Muscle layer of duodenum (tissue), 2 donors: Measurements from ENCODE around the gene MPZL2.
A peak's percentile ranks its signal among the peaks of the same experiment; 100 is the strongest.

ENCODE experiments used
- H3K27ac ChIP-seq: one replicate; pipeline ENCODE4 v1.7.0; 2013; ENCODE audit warnings: mild to moderate bottlenecking, low read length
- H3K27me3 ChIP-seq: one replicate; pipeline ENCODE4 v1.7.0; 2013; ENCODE audit warnings: low read depth, mild to moderate bottlenecking, control low read depth, low read length
- H3K36me3 ChIP-seq, 2 donors: one replicate each; pipeline ENCODE4 v1.7.0; 2013; ENCODE audit warnings: low read length in 2 of 2, control low read depth in 1 of 2, mild to moderate bottlenecking in 1 of 2; ENCODE audit not compliant: insufficient read depth in 2 of 2, control insufficient read depth in 1 of 2
- H3K4me1 ChIP-seq, 2 donors: one replicate each; pipeline ENCODE4 v1.7.0; 2013; ENCODE audit warnings: low read length in 2 of 2, mild to moderate bottlenecking in 2 of 2, control low read depth in 1 of 2, moderate library complexity in 1 of 2; ENCODE audit not compliant: insufficient read depth in 2 of 2, control insufficient read depth in 1 of 2
- H3K4me3 ChIP-seq, 2 donors: one replicate each; pipeline ENCODE4 v1.7.0; 2013; ENCODE audit warnings: low read length in 2 of 2, low read depth in 1 of 2, mild to moderate bottlenecking in 1 of 2
- H3K9me3 ChIP-seq, 2 donors: one replicate each; pipeline ENCODE4 v1.7.0; 2013; ENCODE audit warnings: low read length in 2 of 2, control low read depth in 1 of 2, mild to moderate bottlenecking in 1 of 2; ENCODE audit not compliant: control insufficient read depth in 1 of 2
- donor health status: healthy.

The MPZL2 gene

GRCh38 chr11:118282606-118283005 is 18.5 kb upstream of the MPZL2 start:
- Histone ChIP-seq H3K27ac (no peak overlapping the region), H3K27me3 (no peaks in the 10 kb centered on the region), H3K36me3 (no peaks in the 10 kb centered on the region), H3K4me3 (no peak overlapping the region), H3K9me3 (no peaks in the 10 kb centered on the region), H3K4me1 (no peaks in the 10 kb centered on the region)

DNA sequence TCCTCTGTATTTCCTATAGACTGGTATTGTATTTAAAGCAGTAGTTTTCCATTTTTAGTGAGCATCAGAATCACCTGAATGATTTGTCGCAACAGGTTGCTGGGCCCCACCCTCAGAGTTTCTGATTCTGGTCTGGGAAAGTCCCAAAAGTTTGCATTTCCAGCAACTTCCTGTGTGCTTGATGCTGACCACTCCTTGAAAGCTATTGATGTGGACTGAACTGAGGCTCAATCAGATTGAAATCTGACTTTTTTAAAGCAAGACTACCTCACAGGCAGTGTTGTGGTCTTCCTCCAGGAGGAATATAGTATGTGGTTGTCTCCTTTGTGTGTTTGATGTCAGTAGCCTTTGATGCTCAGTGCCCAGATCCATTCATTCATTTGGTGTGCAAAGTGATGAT is 17.2 kb upstream of the MPZL2 start:
- Histone ChIP-seq H3K4me1 (no peaks in the 10 kb centered on the region), H3K27ac (no peak overlapping the region), H3K27me3 (no peaks in the 10 kb centered on the region), H3K4me3 (no peak overlapping the region), H3K9me3 (no peaks in the 10 kb centered on the region), H3K36me3 (no peaks in the 10 kb centered on the region)

DNA sequence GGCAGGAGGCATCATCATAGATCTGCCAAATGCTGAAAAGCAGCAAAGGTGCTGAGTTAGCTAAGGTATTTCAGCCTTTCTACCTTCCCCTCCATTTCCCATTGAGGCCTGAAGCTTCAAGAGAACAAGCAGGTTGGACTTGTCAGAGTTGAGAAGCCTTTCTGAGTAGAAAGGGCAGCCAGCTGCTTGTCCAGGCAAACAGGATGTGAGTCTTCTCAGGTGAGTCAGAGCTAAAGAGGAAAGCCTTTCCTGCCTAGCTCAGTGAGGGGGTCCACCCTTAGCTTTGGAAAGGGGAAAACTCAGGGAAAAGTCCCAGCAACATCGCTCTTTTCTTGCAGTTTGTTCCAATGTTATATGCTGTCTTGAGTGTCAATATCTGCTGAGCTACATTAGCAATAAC is 13.2 kb upstream of the MPZL2 start:
- Histone ChIP-seq H3K27me3 (no peaks in the 10 kb centered on the region), H3K4me3 (no peak overlapping the region), H3K9me3 (no peaks in the 10 kb centered on the region), H3K27ac (no peak overlapping the region), H3K4me1 (no peaks in the 10 kb centered on the region), H3K36me3 (no peaks in the 10 kb centered on the region)

DNA sequence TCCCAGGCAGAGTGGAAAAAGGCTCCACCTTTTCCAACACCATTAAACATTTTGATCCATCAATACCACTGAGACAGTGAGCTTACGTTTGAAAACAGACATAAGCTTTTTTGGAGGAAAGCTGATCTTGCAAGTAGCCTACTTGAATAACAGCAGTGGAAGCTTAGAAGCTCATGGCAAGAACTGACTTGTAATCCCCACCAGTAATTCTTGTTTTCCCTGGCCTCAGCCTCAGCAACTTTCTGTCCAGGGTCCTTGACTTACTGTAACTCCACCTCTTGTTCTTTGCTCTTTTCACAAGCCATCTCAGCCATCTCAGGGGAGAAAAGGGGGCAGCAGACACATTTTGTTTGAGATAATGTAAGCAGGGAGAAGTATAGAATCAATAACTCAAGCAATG is 12.3 kb upstream of the MPZL2 start:
- Histone ChIP-seq H3K4me3 (no peak overlapping the region), H3K36me3 (no peaks in the 10 kb centered on the region), H3K4me1 (no peaks in the 10 kb centered on the region), H3K27me3 (no peaks in the 10 kb centered on the region), H3K27ac (no peak overlapping the region), H3K9me3 (no peaks in the 10 kb centered on the region)

DNA sequence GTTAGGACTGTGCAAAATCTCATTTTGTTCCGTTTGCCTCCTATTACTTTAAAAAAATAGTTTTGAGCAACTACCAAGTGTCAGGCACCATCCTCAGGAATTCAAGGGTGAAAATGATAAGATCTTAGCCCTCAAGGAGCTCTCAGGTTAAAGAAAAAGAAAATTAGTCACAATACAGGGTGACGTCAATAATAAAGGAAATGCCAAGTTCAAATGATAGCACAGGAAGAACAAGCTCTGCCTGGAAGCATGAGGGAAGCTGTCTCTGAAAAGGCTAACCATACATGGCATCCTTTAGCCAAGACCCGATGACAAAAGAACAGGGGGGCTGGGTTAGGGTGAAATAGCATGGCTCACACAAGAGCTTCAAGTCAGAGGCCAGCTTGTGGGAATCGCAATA is 11.1 kb upstream of the MPZL2 start:
- H3K27ac ChIP-seq: no peak overlapping the region

DNA sequence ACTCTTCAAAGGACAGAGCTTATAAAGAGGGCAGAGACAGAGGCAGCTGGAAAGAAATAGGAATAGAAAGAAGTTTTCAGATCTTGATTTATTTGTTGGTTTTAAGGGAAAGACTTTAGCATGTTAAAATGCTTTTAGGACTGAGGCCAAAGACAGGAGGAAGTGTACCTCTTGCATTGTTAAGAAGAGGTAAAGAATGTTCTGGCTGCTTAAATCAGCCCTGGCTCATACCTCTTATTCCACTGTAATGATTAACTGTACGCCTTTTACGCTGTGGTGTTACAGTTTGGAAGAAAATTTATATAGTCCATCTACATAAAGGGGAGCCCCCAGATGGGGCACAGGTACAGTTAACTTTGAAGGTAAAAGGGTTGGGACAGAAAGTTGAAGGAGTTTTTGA is 10.1 kb upstream of the MPZL2 start:
- H3K27me3 ChIP-seq: no peaks in the 10 kb centered on the region
- H3K4me1 ChIP-seq: no peaks in the 10 kb centered on the region
- no peak overlapping the region for H3K27ac ChIP-seq
- H3K36me3 ChIP-seq: no peaks in the 10 kb centered on the region
- no peaks in the 10 kb centered on the region for H3K9me3 ChIP-seq
- no peak overlapping the region for H3K4me3 ChIP-seq

More for the DNA sequence above, 11.1 kb upstream of the MPZL2 start:
- no peak overlapping the region for H3K4me3 ChIP-seq
- H3K4me1 ChIP-seq: no peaks in the 10 kb centered on the region
- no peaks in the 10 kb centered on the region for H3K27me3 ChIP-seq
- no peaks in the 10 kb centered on the region for H3K36me3 ChIP-seq
- H3K9me3 ChIP-seq: no peaks in the 10 kb centered on the region

- Histone ChIP-seq H3K27me3 (no peaks in the 10 kb centered on the region), H3K4me1 (no peaks in the 10 kb centered on the region), H3K27ac (no peak overlapping the region), H3K4me3 (no peak overlapping the region), H3K9me3 (no peaks in the 10 kb centered on the region), H3K36me3 (no peaks in the 10 kb centered on the region)
Observed at GRCh38 chr11:118272001-118272400, 7.9 kb upstream of the MPZL2 start.

DNA sequence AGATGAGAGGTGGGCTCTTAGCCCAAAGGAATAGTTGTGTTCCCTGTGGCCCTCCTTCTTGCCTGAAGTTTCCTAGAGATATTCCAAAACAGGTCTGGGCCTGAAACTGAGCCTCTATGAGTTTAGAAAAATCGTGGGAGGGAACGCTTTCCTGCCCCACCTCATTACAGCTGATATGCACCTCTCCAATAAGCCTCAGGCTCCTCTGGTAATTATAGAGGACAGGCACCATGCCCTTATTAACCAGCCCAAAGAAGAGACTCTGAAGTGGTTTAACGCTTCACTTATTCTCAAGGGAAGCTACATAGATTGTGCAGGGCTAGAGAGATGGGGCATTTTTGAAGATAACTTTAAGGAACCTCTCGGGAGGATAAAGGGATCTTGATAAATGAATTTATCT is 3.4 kb upstream of the MPZL2 start:
- H3K4me3 ChIP-seq: no peak overlapping the region
- H3K4me1 ChIP-seq: peaks cover 0 to 1% of the 10 kb centered on the region in 2 donors
- no peaks in the 10 kb centered on the region for H3K9me3 ChIP-seq
- no peak overlapping the region for H3K27ac ChIP-seq
- no peaks in the 10 kb centered on the region for H3K27me3 ChIP-seq
- H3K36me3 ChIP-seq: no peaks in the 10 kb centered on the region

DNA sequence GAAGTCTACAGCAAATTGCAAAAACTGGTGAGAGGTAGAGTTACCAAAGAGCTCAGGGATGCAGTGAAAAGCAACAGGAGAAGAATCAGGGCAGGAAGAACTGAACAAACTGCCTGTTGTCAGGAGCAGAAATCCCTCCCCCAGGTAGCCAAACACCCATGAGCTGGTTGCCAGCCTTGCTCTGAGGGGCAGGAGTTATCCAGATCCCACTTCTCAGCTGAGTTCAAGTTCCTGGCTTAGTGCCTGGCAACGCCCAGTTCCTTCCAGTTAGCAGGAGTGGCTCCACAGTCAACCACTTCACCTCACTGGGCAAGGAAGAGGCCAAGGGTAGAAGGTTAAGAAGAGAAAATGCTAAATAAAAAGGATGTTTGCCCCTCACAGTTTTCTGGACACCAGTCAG is 1.9 kb upstream of the MPZL2 start:
- Histone ChIP-seq H3K9me3 (no peaks in the 10 kb centered on the region), H3K36me3 (no peaks in the 10 kb centered on the region), H3K27me3 (no peaks in the 10 kb centered on the region), H3K27ac (peak overlapping the region; percentile 32), H3K4me1 (peaks cover 0 to 5% of the 10 kb centered on the region in 2 donors), H3K4me3 (no peak overlapping the region)

DNA sequence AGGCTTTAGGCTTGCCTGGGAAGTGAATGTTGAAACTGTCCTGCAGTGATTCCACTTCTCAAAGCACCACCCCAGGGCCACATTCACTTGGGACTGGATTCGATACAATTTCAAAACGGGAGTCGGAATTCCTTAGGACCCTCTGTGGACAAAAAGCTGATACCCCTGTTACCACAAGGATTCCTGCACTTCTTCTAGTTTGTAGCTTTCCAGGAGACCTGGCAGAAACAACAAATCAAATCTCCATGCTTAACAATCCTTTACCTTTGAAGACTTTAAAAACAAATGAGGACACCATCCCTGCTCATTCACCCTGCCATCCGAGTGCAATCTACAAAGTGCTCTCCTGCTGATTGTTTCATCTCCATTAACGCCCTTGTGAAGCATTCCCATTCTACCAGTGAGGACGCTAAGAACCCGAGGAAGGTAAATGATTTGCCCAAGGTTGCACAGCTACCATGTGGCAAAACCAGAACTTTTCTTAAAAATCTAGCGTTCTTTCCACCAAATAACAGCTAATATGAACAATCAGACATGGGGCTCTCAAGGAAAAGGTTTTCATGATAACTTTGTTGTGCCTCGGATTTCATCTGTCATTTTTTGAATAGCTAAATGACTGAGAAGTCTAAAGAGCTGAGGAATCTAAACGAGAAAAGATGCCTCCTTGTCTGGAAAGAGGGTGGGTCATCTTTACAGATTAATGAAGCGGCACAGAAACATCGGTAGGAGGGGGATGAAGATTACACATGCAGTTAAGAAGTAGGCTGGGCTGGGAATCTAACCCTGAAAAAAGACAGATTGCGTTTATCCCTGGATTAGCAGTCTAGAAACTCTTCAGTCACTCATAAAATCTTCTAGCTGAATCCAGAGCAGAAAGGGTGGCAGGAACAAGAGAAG is 720 bp upstream of the MPZL2 start:
- peak overlapping the region; percentile 32 for H3K27ac ChIP-seq
- no peaks in the 10 kb centered on the region for H3K36me3 ChIP-seq
- H3K9me3 ChIP-seq: no peaks in the 10 kb centered on the region
- H3K4me1 ChIP-seq: peaks cover 0 to 5% of the 10 kb centered on the region in 2 donors
- no peaks in the 10 kb centered on the region for H3K27me3 ChIP-seq
- H3K4me3 ChIP-seq: peak overlapping the region; percentile 42 to 65

DNA sequence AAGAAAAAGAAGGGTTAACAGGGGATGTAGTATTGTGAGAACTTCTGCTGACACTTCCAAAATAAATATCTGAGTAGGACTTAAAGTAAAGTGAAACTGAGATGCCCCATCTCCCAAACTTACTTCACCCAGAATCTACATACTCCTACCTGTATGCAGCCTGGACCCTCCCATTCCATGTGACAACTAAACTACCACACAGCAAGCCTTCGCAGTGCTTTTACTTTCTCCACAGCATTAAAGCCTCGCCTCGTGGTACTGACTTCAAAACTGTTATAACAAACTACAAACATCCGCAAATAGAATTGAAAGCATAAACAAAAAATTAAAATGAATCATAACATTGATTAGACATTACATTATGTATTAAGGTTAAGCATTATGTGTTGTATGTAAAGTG is 985 bp downstream of the MPZL2 start:
- Histone ChIP-seq H3K27me3 (no peaks in the 10 kb centered on the region), H3K9me3 (no peaks in the 10 kb centered on the region), H3K27ac (peak overlapping the region; percentile 68), H3K4me1 (peaks cover 0 to 5% of the 10 kb centered on the region in 2 donors), H3K36me3 (no peaks in the 10 kb centered on the region), H3K4me3 (peak overlapping the region in 1 of 2 donors; percentile 65)

DNA sequence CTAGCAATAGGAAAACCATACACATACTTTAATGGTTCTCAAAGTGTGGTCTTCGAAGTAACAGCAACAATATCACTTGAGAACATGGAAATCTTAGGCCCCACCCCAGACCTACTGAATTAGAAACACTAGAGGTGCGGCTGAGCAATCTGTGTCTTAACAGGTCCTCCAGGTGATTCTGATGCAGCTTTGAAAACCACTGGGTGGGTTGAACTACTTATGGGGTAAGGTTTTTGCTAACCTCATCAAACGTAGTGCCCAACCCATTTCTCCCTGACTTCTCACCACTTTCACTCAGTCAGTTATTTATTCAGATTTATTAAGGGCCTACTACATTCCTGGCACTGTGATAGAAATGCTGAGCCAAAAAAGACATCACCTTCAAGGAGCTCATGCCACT is 3.7 kb downstream of the MPZL2 start:
- Histone ChIP-seq H3K36me3 (no peaks in the 10 kb centered on the region), H3K27me3 (no peaks in the 10 kb centered on the region), H3K9me3 (no peaks in the 10 kb centered on the region), H3K4me1 (peaks cover 0 to 5% of the 10 kb centered on the region in 2 donors), H3K4me3 (no peak overlapping the region), H3K27ac (no peak overlapping the region)
